GM12864 (cell line): ENCODE data around the gene LPAR3.

Experiments
- DNase-seq: peaks from one replicate; pipeline ENCODE4 v3.0.0-alpha.2; 2011; ENCODE audit warnings: low read depth
- H3K4me3 ChIP-seq: 2 replicates; pipeline ENCODE4 v1.5.1; 2011; ENCODE audit warnings: mild to moderate bottlenecking, low read depth, low read length, control low read depth
- CTCF ChIP-seq: IDR thresholded peaks from 2 replicates; pipeline ENCODE4 v1.5.1; 2011; ENCODE audit warnings: low read depth, mild to moderate bottlenecking, moderate library complexity, low read length, control low read depth, inconsistent platforms; ENCODE audit errors: missing control alignments

The LPAR3 gene

GRCh38 chr1:84861988-84862644 lies 30.9 kb downstream of the LPAR3 start:
- no peak for DNase-seq
- TF ChIP-seq CTCF: no peak
- no peak overlapping the region for H3K4me3 ChIP-seq

GRCh38 chr1:84861516-84861915 lies 31.5 kb downstream of the LPAR3 start:
- no peak for DNase-seq
- no peak for TF ChIP-seq CTCF
- H3K4me3 ChIP-seq: no peak overlapping the region

GRCh38 chr1:84859866-84860265 lies 33.1 kb downstream of the LPAR3 start:
- no peak for TF ChIP-seq CTCF
- H3K4me3 ChIP-seq: no peak overlapping the region
- no peak for DNase-seq

- DNase-seq: no peak
- no peak overlapping the region for H3K4me3 ChIP-seq
- TF ChIP-seq CTCF: no peak
Observed at GRCh38 chr1:84857906-84858305, 35.1 kb downstream of the LPAR3 start.

- TF ChIP-seq CTCF: no peak
- H3K4me3 ChIP-seq: no peak overlapping the region
- DNase-seq: no peak
Observed at GRCh38 chr1:84856726-84857270, 36.2 kb downstream of the LPAR3 start.

- no peak overlapping the region for H3K4me3 ChIP-seq
- no peak for DNase-seq
- no peak for TF ChIP-seq CTCF
Observed at GRCh38 chr1:84855691-84856630, 37.0 kb downstream of the LPAR3 start.
